GM12801 (cell line): ENCODE measurements around the gene GADD45B.

Experiments used
- CTCF ChIP-seq: IDR thresholded peaks from one replicate; pipeline ENCODE4 v1.5.1; 2011; ENCODE audit warnings: control low read depth; ENCODE audit not compliant: insufficient read length; ENCODE audit errors: extremely low read depth

Gene GADD45B

GRCh38 chr19:2495651-2496316 lies 19.9 kb downstream of the GADD45B start:
- no peak for TF ChIP-seq CTCF

GRCh38 chr19:2497186-2497585 lies 21.3 kb downstream of the GADD45B start:
- TF ChIP-seq CTCF: no peak

GRCh38 chr19:2500156-2500555 lies 24.2 kb downstream of the GADD45B start:
- TF ChIP-seq CTCF: no peak

- no peak for TF ChIP-seq CTCF
Observed at GRCh38 chr19:2500841-2501261, 24.9 kb downstream of the GADD45B start.

GRCh38 chr19:2503521-2504109 lies 27.7 kb downstream of the GADD45B start:
- TF ChIP-seq CTCF: no peak

GRCh38 chr19:2507109-2507508 lies 31.2 kb downstream of the GADD45B start:
- no peak for TF ChIP-seq CTCF

GRCh38 chr19:2509096-2509495 lies 33.2 kb downstream of the GADD45B start:
- no peak for TF ChIP-seq CTCF
